Thyroid gland (tissue), 4 donors: ENCODE data around the gene SLC15A5. TPM values are rescaled to one million over a fixed set of nuclear protein-coding genes. Genes with fewer than 3 reads are reported as not detected.
A peak's percentile ranks its signal among the peaks of the same experiment; 100 is the strongest.

ENCODE experiments used
- DNase-seq, 2 donors: peaks; one replicate each; pipeline ENCODE4 v3.0.0-alpha.2; 2019
- H3K27ac ChIP-seq, 3 donors: fragments of 200-600 bp; sonication (generic); 1 replicate in 2 of 3; 2 replicates in 1 of 3; pipeline ENCODE4 v1.5.1; 2016 to 2019; ENCODE audit warnings: mild to moderate bottlenecking in 1 of 3, moderate library complexity in 1 of 3
- H3K27me3 ChIP-seq: fragments of 200-600 bp; sonication (generic); one replicate; pipeline ENCODE4 v1.5.1; 2019
- H3K36me3 ChIP-seq, 2 donors: fragments of 200-600 bp; sonication (generic); one replicate each; pipeline ENCODE4 v1.5.1; 2016 to 2019
- H3K4me1 ChIP-seq, 2 donors: fragments of 200-600 bp; sonication (generic); one replicate each; pipeline ENCODE4 v1.5.1; 2017 to 2019
- H3K4me3 ChIP-seq, 3 donors: fragments of 200-600 bp; sonication (generic); replicated peaks in 1 of 3; 1 replicate in 2 of 3; 2 replicates in 1 of 3; pipeline ENCODE4 v1.5.1; 2016; ENCODE audit warnings: mild to moderate bottlenecking in 1 of 3
- H3K9me3 ChIP-seq: fragments of 200-600 bp; sonication (generic); one replicate; pipeline ENCODE4 v1.5.1; 2017
- POLR2A ChIP-seq, 2 donors: fragments of 450-650 bp; IDR thresholded peaks; one replicate each; pipeline ENCODE4 v1.6.1; 2017; ENCODE audit warnings: antibody characterized with exemption in 2 of 2, mild to moderate bottlenecking in 2 of 2, moderate library complexity in 1 of 2
- WGBS, 2 donors: methylation state at CpG; one replicate each; pipeline ENCODE4 v1.1.5; 2017; 5-methylcytosine and 5-hydroxymethylcytosine counted together
- intact Hi-C: fragments of 100-400 bp; cut with DNase I; formaldehyde crosslinking; loops from one replicate; pipeline ENCODE4 v1.15.1; 2023
- total RNA-seq, 4 donors: library from RNA; depleted of rRNA; stranded (reverse); fragments of >200 nt; gene quantifications; one replicate each; pipeline ENCODE4 v1.2.3, GENCODE V29; 2016
- TF ChIP-seq, protein P1 (sequence below), 6 experiments: fragments of 200-600 bp in 3 of 6; fragments of 450-650 bp in 3 of 6; sonication (generic) in 3 of 6; IDR thresholded peaks; one replicate each; pipeline ENCODE4 v1.5.1; 2016 to 2019; ENCODE audit warnings: antibody characterized with exemption in 6 of 6, mild to moderate bottlenecking in 2 of 6, inconsistent platforms in 1 of 6, moderate library complexity in 1 of 6

Gene SLC15A5
- total RNA-seq, 4 donors from 2014 or later: not detected

DNA sequence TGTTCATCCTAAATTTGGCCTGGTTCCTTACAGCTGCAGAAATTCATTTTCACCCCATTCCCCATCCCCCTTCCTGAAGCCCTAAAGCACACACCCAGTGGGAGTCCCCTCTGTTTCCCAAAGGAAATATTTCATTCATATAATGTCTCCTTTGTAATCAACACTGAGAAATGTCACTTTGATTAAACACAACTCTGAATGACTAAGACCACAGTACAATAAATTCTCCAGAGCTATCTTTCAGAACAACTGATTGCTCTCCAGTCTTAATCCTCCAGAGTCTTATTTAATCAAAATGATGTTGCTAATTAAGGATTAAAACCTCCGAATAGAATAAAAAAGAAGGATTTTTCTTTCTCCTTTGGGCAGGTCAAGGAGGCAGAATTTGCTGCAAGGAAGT is 6.4 kb downstream of the SLC15A5 start:
- no peaks in the 10 kb centered on the region for H3K27me3 ChIP-seq
- WGBS, 2 donors: 37 to 49% methylated on average over 1 of the region's 1 CpG

DNA sequence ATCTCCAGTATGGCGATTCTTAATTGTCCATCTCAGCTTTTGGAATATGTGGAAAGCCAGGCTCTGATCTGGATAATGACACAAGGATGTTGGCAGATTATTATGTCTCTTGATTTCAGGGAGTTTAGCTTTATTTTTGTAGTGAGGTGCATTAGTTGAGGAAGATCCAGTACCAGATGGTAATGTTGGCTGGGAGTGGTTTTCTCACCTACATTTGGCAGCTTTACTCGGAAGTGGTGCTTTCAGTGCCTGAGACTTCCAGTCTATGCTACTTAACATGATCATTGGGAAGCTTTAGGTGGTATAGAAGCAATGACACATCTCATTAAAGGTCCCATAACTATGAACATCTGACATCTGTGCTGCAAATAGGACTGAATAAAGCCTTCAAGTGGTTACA is 7.5 kb downstream of the SLC15A5 start:
- TF ChIP-seq POLR2A (IDR thresholded peaks at IDR 0.05): no peak
- TF ChIP-seq, protein P1, sequence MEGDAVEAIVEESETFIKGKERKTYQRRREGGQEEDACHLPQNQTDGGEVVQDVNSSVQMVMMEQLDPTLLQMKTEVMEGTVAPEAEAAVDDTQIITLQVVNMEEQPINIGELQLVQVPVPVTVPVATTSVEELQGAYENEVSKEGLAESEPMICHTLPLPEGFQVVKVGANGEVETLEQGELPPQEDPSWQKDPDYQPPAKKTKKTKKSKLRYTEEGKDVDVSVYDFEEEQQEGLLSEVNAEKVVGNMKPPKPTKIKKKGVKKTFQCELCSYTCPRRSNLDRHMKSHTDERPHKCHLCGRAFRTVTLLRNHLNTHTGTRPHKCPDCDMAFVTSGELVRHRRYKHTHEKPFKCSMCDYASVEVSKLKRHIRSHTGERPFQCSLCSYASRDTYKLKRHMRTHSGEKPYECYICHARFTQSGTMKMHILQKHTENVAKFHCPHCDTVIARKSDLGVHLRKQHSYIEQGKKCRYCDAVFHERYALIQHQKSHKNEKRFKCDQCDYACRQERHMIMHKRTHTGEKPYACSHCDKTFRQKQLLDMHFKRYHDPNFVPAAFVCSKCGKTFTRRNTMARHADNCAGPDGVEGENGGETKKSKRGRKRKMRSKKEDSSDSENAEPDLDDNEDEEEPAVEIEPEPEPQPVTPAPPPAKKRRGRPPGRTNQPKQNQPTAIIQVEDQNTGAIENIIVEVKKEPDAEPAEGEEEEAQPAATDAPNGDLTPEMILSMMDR (IDR thresholded peaks at IDR 0.05): no peak
- intact Hi-C loops: no loop called here
- no peaks in the 10 kb centered on the region for H3K4me1 ChIP-seq
- no peaks in the 10 kb centered on the region for H3K27me3 ChIP-seq
- H3K36me3 ChIP-seq: no peaks in the 10 kb centered on the region
- no peak overlapping the region for H3K4me3 ChIP-seq
- 84% methylated on average over 2 of the region's 2 CpGs for WGBS, 2 donors
- H3K9me3 ChIP-seq: no peaks in the 10 kb centered on the region
- H3K27ac ChIP-seq: no peak overlapping the region
- DNase-seq: no peak

More for the DNA sequence above, 6.4 kb downstream of the SLC15A5 start:
- Histone ChIP-seq H3K9me3 (no peaks in the 10 kb centered on the region), H3K36me3 (no peaks in the 10 kb centered on the region), H3K4me1 (no peaks in the 10 kb centered on the region), H3K4me3 (no peak overlapping the region), H3K27ac (no peak overlapping the region)
- intact Hi-C loops: no loop called here
- no peak for DNase-seq
- no peak for TF ChIP-seq POLR2A (IDR thresholded peaks at IDR 0.05)
- TF ChIP-seq, protein P1 (IDR thresholded peaks at IDR 0.05): no peak

DNA sequence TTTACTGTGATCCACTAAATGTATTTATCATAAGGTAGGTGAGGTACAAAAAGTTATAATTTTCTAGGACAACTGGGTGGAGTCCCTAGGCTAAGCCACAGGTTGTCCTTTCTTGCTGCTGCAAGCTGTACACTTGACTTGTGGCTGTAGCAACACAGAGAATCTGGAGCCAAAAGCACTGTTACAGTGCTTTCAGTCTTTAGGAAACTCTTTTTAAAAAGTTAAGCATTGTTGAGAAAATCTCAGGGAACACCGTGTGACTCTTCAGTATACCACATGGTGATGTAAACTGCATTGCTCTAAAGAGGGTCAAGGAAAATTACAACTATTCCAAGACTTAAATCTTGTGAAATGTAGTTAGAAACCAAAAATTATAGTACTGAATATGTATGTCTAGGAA is 11.4 kb downstream of the SLC15A5 start:
- Histone ChIP-seq H3K9me3 (no peaks in the 10 kb centered on the region), H3K36me3 (no peaks in the 10 kb centered on the region), H3K27ac (no peak overlapping the region), H3K4me1 (no peaks in the 10 kb centered on the region), H3K4me3 (no peak overlapping the region), H3K27me3 (no peaks in the 10 kb centered on the region)
- DNase-seq: peak; percentile 7 to 32
- intact Hi-C loops: no loop called here
- WGBS, 2 donors: 31 to 50% methylated on average over 1 of the region's 1 CpG
- TF ChIP-seq POLR2A (IDR thresholded peaks at IDR 0.05): no peak
- TF ChIP-seq, protein P1 (IDR thresholded peaks at IDR 0.05): no peak

DNA sequence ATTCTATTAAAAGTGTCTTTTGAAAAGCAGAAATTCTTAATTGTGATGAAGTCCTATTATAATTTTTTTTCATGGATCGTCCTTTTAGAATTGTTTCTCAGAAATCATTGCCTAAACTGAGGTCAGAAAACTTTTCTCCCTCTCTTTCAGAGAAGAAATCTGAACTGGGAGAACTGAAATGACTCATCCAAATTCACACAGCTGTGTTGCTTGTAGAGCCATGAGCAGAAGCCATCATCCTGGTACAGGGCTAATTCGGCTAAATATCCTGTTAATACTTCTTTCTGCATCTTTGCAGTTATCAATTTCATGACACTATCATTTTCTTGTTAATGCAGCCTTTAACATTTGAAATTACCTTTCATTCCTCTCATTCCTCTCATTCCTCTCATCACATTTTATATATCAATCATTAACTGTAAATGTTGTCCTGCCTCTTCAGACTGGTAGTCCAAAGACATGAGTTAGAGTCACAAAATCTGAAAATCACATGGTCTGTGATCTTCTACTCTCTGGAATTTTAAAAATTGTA is 15.5 kb downstream of the SLC15A5 start:
- Histone ChIP-seq H3K4me3 (no peak overlapping the region), H3K36me3 (no peaks in the 10 kb centered on the region), H3K9me3 (no peaks in the 10 kb centered on the region), H3K27me3 (no peaks in the 10 kb centered on the region), H3K4me1 (no peaks in the 10 kb centered on the region), H3K27ac (no peak overlapping the region)
- intact Hi-C loops: no loop called here
- no peak for DNase-seq
- WGBS, 2 donors: 84 to 90% methylated on average over 2 of the region's 2 CpGs
- TF ChIP-seq POLR2A (IDR thresholded peaks at IDR 0.05): no peak
- TF ChIP-seq, protein P1 (IDR thresholded peaks at IDR 0.05): no peak

DNA sequence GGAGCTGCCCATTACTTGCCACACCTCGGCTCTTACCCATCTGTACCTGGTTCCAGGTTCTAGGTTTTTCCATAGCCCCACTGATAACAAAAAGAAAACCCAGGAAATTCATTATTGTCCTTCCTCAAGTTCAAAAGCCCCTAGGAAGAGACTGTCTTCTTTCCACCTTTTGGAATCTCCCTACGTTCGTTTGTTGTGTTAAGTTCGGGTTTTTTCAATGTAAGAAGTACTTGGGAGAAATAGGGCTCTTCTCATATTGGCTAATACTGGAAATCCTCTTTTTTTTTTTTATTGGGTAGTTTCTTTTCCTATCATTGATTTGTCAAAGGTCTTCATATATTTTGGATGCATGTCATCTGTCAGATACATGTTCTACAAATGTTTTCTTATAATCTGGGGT is 17.3 kb downstream of the SLC15A5 start:
- intact Hi-C loops: no loop called here
- DNase-seq: no peak
- Histone ChIP-seq H3K4me1 (no peaks in the 10 kb centered on the region), H3K27ac (no peak overlapping the region), H3K9me3 (no peaks in the 10 kb centered on the region), H3K27me3 (no peaks in the 10 kb centered on the region), H3K36me3 (no peaks in the 10 kb centered on the region), H3K4me3 (no peak overlapping the region)
- TF ChIP-seq POLR2A (IDR thresholded peaks at IDR 0.05): no peak
- TF ChIP-seq, protein P1 (IDR thresholded peaks at IDR 0.05): no peak
- WGBS, 2 donors: 85 to 86% methylated on average over 4 of the region's 4 CpGs
